IPS-11a (cell line): Measurements from ENCODE around the gene FBXO39.
A peak's percentile ranks its signal among the peaks of the same experiment; 100 is the strongest.
"Not testable (repeated sequence)": the region's sequence is repeated elsewhere in the genome, so short reads cannot be mapped to it uniquely, and the experiment has no call there.

ENCODE experiments used
- H3K4me3 ChIP-seq: one replicate; pipeline ENCODE4 v1.5.1; 2013; ENCODE audit warnings: low read depth, low read length, control low read depth

FBXO39 gene

GRCh38 chr17:6787081-6787693, 11.2 kb downstream of the FBXO39 start:
- no peak overlapping the region for H3K4me3 ChIP-seq

GRCh38 chr17:6789146-6789545, 13.1 kb downstream of the FBXO39 start:
- H3K4me3 ChIP-seq, result no peak overlapping the region

DNA sequence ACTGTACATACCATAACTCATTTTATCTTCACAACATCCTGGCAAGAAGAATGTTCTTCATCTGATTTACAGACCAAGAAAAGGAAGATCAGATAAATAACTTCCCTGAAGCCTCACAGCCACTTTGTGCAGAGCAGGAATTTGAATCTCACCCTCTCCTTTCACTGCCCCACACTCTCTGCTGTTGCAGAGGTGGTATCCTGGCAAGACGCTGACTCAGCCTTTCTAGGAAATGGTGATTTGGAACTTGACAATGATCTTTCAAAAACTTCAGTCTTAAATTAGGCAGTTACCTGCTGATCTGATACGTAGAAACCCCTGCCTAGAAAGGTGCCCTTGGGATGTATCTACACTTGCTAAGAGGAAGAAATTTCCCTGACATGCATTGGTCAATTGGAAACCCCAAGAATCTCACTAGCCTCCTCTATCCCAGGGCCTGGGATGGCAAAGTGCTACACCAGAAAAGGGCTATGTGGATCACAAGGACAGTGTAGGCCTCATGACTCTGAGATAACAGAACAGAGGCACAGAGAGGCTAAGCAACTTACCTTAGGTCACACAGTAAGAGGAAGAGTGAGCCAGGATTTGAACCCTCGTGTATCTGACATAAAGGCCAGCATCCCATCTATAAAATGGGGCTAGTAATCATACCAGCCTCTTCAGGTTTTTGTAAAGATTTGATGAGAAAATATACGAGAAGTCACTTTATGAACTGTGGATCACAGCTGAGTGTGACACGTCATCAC, 17.9 kb downstream of the FBXO39 start:
- no peak overlapping the region for H3K4me3 ChIP-seq

- no peak overlapping the region for H3K4me3 ChIP-seq
These were observed 20.2 kb downstream of the FBXO39 start for GRCh38 chr17:6796017-6796886.

DNA sequence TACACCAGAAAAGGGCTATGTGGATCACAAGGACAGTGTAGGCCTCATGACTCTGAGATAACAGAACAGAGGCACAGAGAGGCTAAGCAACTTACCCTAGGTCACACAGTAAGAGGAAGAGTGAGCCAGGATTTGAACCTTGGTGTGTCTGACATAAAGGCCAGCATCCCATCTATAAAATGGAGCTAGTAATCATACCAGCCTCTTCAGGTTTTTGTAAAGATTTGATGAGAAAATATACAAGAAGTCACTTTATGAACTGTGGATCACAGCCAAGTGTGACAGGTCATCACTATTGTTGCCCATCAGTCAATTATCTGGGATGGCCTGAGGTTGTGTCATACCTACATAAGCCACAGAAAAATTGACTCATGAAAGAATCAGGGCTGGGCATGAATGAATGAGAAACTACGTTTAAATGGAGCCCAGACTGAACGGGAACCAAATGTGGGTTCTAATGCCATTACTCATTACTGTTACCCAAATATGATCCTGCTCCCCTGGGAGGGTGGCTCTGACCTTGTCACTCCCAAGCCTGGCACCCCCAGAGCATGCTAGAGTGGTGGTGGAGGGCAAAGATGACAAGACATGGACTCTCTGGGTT, 21.0 kb downstream of the FBXO39 start:
- no peak overlapping the region for H3K4me3 ChIP-seq

DNA sequence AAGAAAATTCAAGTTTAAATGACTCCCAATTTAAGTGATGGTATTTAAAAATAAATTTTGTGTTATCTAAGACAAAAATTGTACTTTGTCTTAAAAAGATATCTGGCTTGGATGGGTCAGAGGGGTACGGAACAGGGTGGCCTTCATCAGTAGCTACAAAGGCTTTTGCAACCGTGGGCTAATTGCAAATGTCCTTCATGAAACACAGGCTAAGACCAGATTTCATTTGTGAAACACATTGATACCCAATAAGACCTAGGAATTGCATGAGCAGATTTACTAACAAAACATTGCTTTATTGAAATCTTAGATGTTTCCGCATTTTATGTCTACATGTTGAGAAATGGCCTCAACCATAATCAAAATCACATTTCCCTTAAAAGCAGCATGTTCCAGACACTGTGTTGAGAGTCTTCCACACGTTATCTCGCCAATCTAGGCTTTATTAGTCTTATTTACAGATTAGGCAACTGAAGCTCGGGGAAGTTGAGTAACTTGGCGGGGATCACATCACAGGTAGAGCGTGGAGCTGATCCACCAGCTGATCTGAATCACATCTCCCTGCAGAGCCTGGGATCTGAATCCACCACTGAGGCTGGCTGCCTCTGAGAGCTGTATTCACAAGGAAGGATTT, 21.8 kb downstream of the FBXO39 start:
- no peak overlapping the region for H3K4me3 ChIP-seq

DNA sequence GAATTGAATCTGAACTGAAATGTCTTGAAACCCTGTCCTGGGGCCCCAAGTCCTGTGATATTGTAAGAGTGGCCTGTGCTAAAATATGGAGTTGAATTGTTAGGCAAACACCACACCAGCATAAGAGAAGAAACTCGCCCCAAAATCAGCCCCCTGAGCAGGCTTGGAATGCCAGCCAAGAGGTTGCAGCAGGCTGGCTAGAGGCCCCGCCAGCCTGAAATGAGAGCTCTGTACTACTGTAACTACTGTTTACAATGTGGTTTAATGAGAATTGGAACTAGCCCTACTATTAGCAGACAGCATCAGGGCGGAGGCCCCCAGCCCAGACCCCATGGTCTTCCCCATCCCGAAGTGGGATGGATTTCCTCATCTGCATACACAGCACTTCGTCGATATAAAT, 23.7 kb downstream of the FBXO39 start:
- no peak overlapping the region for H3K4me3 ChIP-seq

- no peak overlapping the region for H3K4me3 ChIP-seq
These were observed 24.5 kb downstream of the FBXO39 start for GRCh38 chr17:6800422-6801027.

DNA sequence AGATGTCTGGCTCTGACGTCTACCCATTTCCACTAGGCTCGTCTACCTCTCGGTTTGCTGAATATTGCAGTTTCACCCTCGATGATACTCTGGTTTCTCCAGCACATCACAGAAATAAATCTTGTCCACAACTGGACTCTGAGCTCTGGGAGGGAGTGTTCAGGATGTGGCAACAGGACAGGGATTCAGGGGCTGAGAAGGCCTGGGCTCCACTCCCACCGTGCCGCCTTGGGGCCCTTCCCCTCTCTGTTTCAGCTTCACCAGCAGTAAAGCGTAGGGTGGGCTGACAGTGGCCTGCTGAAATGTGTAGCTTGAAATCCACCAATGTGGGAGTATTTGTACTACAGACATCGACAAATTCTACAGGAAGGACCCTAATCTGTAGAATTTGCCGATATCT, 35.5 kb downstream of the FBXO39 start:
- no peak overlapping the region for H3K4me3 ChIP-seq

GRCh38 chr17:6812295-6812694, 36.3 kb downstream of the FBXO39 start:
- H3K4me3 ChIP-seq, result no peak overlapping the region

DNA sequence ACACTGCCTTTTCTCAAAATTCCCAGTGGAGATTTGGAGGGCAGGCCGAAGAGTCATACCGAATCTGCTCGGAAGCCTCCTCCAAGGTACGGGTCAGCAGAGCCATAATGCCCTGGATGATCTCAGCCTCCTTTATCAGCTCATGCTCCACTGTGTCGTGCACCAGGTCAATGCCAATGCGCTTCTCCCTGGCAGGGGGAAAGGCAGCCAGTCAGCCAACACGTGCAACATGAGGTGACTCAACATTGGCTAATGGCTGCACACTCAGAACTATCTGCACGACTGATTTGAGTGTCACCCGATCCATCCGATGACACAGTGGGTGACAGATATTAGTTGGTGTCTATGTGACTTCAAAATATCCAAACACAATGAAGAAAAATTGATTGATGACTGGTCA, 39.8 kb downstream of the FBXO39 start:
- no peak overlapping the region for H3K4me3 ChIP-seq

GRCh38 chr17:6816368-6816767, 40.4 kb downstream of the FBXO39 start:
- not testable (repeated sequence) for H3K4me3 ChIP-seq

DNA sequence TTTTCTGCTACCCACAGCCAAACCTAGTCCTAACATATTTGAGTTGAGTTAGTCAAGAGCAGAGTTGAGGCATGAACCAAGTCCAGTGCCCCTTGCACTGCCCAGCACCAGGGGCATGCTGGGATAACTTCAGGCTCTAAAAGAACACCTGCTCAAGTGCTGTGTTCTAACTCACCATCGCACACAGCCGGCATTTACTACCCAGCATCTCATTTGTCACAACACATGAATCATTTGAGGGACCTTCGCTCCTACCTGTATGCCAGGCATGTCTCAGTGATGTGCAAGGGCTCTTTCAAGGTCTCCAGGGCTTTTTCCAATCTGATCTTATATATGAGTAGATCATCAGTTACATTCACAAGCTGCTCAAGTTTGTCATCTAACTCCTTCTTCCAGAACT, 42.9 kb downstream of the FBXO39 start:
- H3K4me3 ChIP-seq, result no peak overlapping the region

DNA sequence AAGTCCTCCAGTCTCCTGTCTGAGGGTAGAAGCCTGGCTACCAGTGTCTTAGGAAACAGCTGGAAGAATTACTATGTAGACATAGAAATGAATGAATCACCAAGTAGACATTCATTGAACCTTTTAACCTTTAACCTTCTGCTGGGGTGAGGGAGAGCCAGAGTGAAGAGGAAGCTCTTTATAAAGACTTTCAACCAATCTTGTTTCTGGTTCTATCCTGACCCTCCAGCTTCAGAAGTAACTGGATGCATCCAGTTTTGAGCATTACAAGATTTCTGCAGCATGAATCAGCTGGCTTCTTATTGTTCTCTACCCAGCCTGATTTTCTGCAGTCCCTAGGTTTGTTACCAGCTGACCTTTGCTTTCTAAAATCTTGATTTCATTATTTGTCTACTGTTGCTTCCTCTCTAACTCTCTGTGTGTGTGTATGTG, 47.0 kb downstream of the FBXO39 start:
- H3K4me3 ChIP-seq, result no peak overlapping the region

- H3K4me3 ChIP-seq, result no peak overlapping the region
These were observed 54.5 kb downstream of the FBXO39 start for GRCh38 chr17:6830383-6830986.

DNA sequence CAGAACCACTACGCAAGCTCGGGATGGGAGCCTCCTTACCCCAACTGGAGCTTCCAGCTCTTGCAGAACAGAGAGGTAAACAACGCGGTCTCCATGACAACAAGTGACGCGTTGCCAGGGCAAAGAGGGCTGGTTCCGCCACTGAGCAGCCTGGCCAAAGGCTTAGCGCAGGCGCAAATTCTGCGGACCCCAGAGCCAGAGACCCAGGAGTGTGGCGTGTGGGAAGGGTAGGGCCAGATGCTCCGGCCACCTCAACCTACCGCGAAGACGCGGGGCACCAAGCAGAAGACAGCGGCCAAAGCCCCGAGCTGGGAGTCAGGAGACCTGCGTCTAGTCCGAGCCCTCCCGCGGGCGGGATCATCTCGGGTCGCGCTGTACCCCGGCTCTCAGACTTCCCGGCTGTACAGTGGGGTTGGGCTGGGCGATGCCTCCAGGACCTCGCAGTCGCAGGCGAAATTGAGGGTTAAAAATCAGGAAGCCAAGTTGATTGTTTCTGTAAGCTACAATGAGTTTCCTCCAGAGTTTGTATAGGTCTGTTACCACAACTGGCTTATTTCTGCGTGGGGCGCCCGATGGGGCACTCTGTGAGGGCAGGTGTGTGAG, 55.7 kb downstream of the FBXO39 start, which contains the start of gene TEKT1:
Gene TEKT1 (minus strand): TSS at position 69 of the 603 bp plus-strand sequence. CDS start 1,353 bp downstream, outside the sequence.
- peak within 1 kb of the TSS; percentile 40 for H3K4me3 ChIP-seq
